Naive B cell (primary cell): Measurements from ENCODE around the gene METTL1. TPM values are rescaled to one million over a fixed set of nuclear protein-coding genes. Genes with fewer than 3 reads are reported as not detected.

Experiments
- ATAC-seq, 2 donors: fragments of 150-1000 bp; cut with Tn5 transposase; 2 replicates each; pipeline ENCODE4 v1.10.0; 2021; ENCODE audit warnings: low read depth in 2 of 2, mild to moderate bottlenecking in 2 of 2, moderate library complexity in 2 of 2
- DNase-seq: peaks from one replicate; pipeline ENCODE4 v3.0.0; 2022
- H3K27ac Mint-ChIP-seq, 6 donors: one replicate each; pipeline ENCODE4 v1.8.0; 2020 to 2022; ENCODE audit warnings: mild to moderate bottlenecking in 6 of 6, mixed read lengths in 6 of 6, moderate library complexity in 5 of 6, inconsistent platforms in 2 of 6
- H3K27me3 Mint-ChIP-seq, 3 donors: one replicate each; pipeline ENCODE4 v1.8.0; 2021 to 2022; ENCODE audit warnings: mixed read lengths in 3 of 3, mild to moderate bottlenecking in 1 of 3
- H3K36me3 Mint-ChIP-seq, 2 donors: one replicate each; pipeline ENCODE4 v1.8.0; 2020 to 2022; ENCODE audit warnings: mixed read lengths in 2 of 2, inconsistent platforms in 1 of 2, mild to moderate bottlenecking in 1 of 2
- H3K4me1 Mint-ChIP-seq, 3 donors: one replicate each; pipeline ENCODE4 v1.8.0; 2020 to 2022; ENCODE audit warnings: mixed read lengths in 3 of 3, inconsistent platforms in 1 of 3, mild to moderate bottlenecking in 1 of 3, moderate library complexity in 1 of 3
- H3K4me3 Mint-ChIP-seq, 8 donors: one replicate each; pipeline ENCODE4 v1.8.0; 2020 to 2022; ENCODE audit warnings: mild to moderate bottlenecking in 8 of 8, mixed read lengths in 8 of 8, moderate library complexity in 8 of 8, inconsistent platforms in 2 of 8
- H3K9me3 Mint-ChIP-seq, 7 donors: one replicate each; pipeline ENCODE4 v1.8.0; 2020 to 2022; ENCODE audit warnings: mixed read lengths in 7 of 7, mild to moderate bottlenecking in 5 of 7, inconsistent platforms in 2 of 7, moderate library complexity in 1 of 7
- polyA plus RNA-seq, 6 donors: library from polyadenylated mRNA; unstranded; fragments of 300-500 nt; fragmentation: Illumina TruSeq; gene quantifications; one replicate each; pipeline ENCODE4 v1.2.3, GENCODE V29; 2021; ENCODE audit warnings: low read depth in 6 of 6

The METTL1 gene
- polyA plus RNA-seq, 6 donors from 2014 or later: 6.9 to 13.2 (median 11.4) TPM

- no peak overlapping the region for H3K27ac Mint-ChIP-seq
- no peaks in the 10 kb centered on the region for H3K4me1 Mint-ChIP-seq
- no peak overlapping the region for H3K4me3 Mint-ChIP-seq
- H3K27me3 Mint-ChIP-seq: no peaks in the 10 kb centered on the region
- H3K36me3 Mint-ChIP-seq: no peaks in the 10 kb centered on the region
- DNase-seq (no peak), ATAC-seq (no peak)
- no peaks in the 10 kb centered on the region for H3K9me3 Mint-ChIP-seq
Measured at GRCh38 chr12:57810450-57810849, 38.5 kb upstream of the METTL1 start.

DNA sequence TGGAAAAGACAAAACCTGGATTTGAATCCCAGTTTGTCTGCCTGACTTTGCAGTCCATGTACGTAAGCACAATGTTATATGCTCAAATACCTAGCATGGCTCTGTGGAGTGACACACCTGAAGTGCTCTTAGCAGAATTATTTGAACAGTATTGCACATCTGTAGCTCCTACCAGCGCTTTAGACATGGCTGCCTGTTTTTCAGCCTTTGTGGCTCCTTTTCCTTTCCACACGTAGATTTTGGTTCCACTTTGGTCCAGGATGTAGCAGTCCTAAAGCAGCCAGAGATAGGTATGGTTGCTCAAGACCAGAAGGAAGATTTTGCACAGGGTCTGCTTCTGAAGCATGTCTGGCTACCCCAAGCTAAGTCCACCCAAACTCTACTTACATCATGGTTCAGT is 37.5 kb upstream of the METTL1 start:
- ATAC-seq: no peak
- no peaks in the 10 kb centered on the region for H3K9me3 Mint-ChIP-seq

DNA sequence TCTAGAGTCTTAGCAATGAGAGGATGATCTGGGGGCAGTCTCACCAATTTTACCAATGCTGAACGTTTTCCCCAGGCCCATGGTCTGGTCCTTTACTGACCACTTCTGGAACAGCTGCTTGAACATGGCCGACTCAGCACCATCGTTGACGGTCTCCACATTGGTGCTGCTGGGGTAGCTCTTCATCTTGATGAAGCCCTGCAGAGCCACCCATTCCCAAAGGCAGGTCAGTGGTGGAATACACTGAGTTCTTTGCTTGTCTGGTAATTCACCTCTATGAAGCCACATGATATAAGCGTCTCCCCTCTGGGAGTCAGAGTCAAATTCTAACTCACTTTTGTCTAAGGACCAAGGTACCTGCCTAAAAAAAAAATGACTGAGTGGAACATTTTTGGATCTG is 36.4 kb upstream of the METTL1 start:
- no peak overlapping the region for H3K27ac Mint-ChIP-seq
- no peak overlapping the region for H3K4me3 Mint-ChIP-seq
- H3K27me3 Mint-ChIP-seq: no peaks in the 10 kb centered on the region
- no peaks in the 10 kb centered on the region for H3K4me1 Mint-ChIP-seq
- DNase-seq (no peak), ATAC-seq (no peak)
- H3K9me3 Mint-ChIP-seq: no peaks in the 10 kb centered on the region
- no peaks in the 10 kb centered on the region for H3K36me3 Mint-ChIP-seq

More for the DNA sequence above, 37.5 kb upstream of the METTL1 start:
- H3K36me3 Mint-ChIP-seq: no peaks in the 10 kb centered on the region
- H3K27ac Mint-ChIP-seq: no peak overlapping the region
- no peaks in the 10 kb centered on the region for H3K4me1 Mint-ChIP-seq
- no peak for DNase-seq
- H3K4me3 Mint-ChIP-seq: no peak overlapping the region
- no peaks in the 10 kb centered on the region for H3K27me3 Mint-ChIP-seq

DNA sequence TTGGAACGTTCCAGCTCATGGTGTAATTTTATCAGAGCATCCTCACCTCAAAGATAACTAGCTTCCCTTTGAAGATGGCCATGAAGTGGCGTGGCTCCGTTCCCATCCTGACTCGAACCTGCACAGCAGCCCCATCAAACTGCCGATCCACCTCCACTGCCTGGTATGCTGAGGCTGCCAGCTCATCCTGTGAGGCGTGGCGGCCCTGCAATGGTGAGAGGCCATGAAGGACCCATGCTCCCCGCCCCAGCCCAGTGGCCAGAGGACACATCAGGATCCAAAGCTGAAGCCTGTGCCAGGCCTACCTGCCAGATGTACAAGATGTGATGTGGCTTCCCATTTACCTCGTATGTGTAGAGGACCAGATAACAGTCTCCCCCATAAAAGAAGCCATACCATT is 35.4 kb upstream of the METTL1 start:
- H3K36me3 Mint-ChIP-seq: peaks cover 0 to 4% of the 10 kb centered on the region in 2 donors
- H3K27me3 Mint-ChIP-seq: no peaks in the 10 kb centered on the region
- H3K4me3 Mint-ChIP-seq: no peak overlapping the region
- ATAC-seq (no peak), DNase-seq (no peak)
- H3K4me1 Mint-ChIP-seq: no peaks in the 10 kb centered on the region
- H3K9me3 Mint-ChIP-seq: no peaks in the 10 kb centered on the region
- no peak overlapping the region for H3K27ac Mint-ChIP-seq

DNA sequence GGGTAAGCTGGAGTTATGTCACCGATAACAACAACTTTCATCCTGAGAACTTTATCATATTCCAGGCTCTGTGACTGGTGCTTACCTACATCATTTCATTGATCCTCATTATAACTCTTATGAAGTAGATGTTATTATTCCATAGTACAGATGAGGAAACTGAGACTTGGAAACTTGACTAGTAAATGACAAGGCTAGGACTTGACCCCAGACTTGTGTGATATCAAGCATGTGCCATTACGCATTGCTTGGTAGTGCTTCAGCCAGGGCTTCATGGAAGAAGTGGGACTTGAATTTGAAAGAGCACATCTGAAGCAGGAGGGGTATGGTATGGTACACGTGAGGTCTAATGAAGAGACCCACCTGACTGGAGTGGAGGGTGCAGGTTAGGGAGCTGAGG is 34.8 kb upstream of the METTL1 start:
- Mint-ChIP-seq H3K36me3 (peaks cover 0 to 5% of the 10 kb centered on the region in 2 donors), H3K4me3 (no peak overlapping the region), H3K27me3 (no peaks in the 10 kb centered on the region), H3K27ac (peak overlapping the region in 1 of 6 donors; percentile 5), H3K4me1 (no peaks in the 10 kb centered on the region), H3K9me3 (no peaks in the 10 kb centered on the region)
- DNase-seq (no peak), ATAC-seq (no peak)

GRCh38 chr12:57803319-57803893 is 31.5 kb upstream of the METTL1 start:
- ATAC-seq (peak in 1 of 2 donors; percentile 28), DNase-seq (peak; percentile 14)
- no peak overlapping the region for H3K4me3 Mint-ChIP-seq
- no peaks in the 10 kb centered on the region for H3K4me1 Mint-ChIP-seq
- no peaks in the 10 kb centered on the region for H3K27me3 Mint-ChIP-seq
- peak overlapping the region in 1 of 6 donors; percentile 21 for H3K27ac Mint-ChIP-seq
- H3K9me3 Mint-ChIP-seq: no peaks in the 10 kb centered on the region
- H3K36me3 Mint-ChIP-seq: peaks cover 5% of the 10 kb centered on the region in 2 donors

DNA sequence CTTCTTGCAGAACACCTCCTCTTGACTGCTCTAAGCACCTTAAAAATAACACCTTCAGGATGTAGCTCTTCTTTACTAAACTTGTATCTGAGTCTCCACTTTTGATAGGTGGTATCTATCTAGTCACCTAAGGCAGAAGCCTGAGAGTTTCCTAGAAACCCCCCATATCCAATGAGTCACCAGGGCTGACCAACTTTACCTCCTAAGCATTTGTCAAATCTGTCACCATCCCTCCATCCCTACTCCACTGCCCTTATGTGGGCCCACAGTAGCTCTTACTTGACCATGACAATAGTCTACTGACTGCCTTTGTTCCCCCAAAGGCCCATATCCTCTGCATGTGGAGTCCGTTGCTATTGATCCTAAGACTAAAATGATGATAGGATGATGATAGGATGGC is 30.7 kb upstream of the METTL1 start:
- ATAC-seq (no peak), DNase-seq (no peak)
- H3K36me3 Mint-ChIP-seq: peaks cover 5% of the 10 kb centered on the region in 2 donors
- H3K4me3 Mint-ChIP-seq: no peak overlapping the region
- peak overlapping the region in 4 of 6 donors; percentile 11 to 67 (median 52) for H3K27ac Mint-ChIP-seq
- no peaks in the 10 kb centered on the region for H3K9me3 Mint-ChIP-seq
- no peaks in the 10 kb centered on the region for H3K27me3 Mint-ChIP-seq
- no peaks in the 10 kb centered on the region for H3K4me1 Mint-ChIP-seq

DNA sequence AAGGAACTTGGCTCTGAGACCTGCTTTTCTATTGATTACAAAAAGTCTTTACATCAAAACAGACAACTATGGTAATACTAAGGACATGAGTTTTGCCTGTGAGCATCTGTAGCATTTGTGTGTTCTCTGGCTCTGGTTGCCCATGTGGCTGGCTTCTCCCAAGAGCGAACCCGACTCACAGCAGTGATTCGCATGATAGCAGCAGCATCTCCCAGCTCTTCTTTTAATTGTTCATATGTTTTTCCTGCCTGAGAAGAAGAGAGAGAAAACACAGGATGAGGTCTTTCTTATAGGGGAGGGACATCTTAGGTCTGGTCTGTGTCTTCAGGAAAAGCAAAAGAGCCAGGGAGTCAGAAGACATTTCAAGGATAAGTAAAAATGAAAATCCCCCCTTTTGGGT is 29.1 kb upstream of the METTL1 start:
- DNase-seq (no peak), ATAC-seq (no peak)
- H3K27me3 Mint-ChIP-seq: no peaks in the 10 kb centered on the region
- peaks cover 0 to 1% (median 0%) of the 10 kb centered on the region in 3 donors for H3K4me1 Mint-ChIP-seq
- H3K27ac Mint-ChIP-seq: peak overlapping the region in 1 of 6 donors; percentile 52
- H3K36me3 Mint-ChIP-seq: peaks cover 10% of the 10 kb centered on the region in 2 donors
- H3K4me3 Mint-ChIP-seq: no peak overlapping the region
- H3K9me3 Mint-ChIP-seq: no peaks in the 10 kb centered on the region

DNA sequence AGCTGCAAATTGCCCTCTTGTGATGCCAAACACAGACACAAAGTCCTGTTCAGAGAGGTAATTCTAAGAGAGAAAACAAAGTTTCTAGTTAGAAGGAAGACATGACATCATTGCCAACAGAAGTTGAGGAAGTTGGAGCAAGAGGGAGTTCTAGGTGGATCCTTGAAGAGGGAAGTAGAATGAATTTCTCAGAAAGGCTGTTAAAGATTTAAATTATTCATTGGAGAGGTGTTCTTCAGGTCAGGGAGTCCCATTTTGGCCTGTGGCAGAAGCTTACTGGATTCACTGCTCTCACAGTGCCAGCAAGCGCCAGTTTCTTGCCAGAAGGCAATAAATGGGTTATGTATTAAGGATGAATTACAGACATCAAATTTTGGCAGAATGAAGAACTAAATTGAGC is 26.0 kb upstream of the METTL1 start:
- no peak overlapping the region for H3K4me3 Mint-ChIP-seq
- no peaks in the 10 kb centered on the region for H3K9me3 Mint-ChIP-seq
- H3K36me3 Mint-ChIP-seq: peaks cover 13 to 19% of the 10 kb centered on the region in 2 donors
- H3K27ac Mint-ChIP-seq: peak overlapping the region in 3 of 6 donors; percentile 12 to 70 (median 13)
- H3K4me1 Mint-ChIP-seq: peaks cover 0 to 3% (median 0%) of the 10 kb centered on the region in 3 donors
- DNase-seq: no peak
- no peaks in the 10 kb centered on the region for H3K27me3 Mint-ChIP-seq
- no peak for ATAC-seq

GRCh38 chr12:57796996-57797395 is 25.1 kb upstream of the METTL1 start:
- peaks cover 11 to 23% of the 10 kb centered on the region in 2 donors for H3K36me3 Mint-ChIP-seq

DNA sequence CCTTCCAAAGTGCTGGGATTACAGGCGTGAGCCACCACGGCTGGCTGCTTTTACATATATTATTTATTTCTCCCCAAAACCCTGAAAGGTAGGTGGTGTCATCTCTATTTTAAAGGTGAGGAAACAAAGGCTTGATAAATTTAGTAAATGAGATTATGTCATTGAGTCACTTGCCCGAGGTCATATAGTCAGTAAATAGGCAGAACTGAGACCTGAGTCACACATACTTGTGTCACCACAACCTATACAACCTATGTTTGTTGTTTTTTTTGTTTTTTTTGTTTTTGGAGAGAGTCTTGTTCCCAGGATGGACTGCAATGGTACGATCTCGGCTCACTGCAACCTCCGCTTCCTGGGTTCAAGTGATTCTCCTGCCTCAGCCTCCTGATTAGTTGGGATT is 23.4 kb upstream of the METTL1 start:
- no peak for DNase-seq
- H3K4me3 Mint-ChIP-seq: no peak overlapping the region
- H3K27me3 Mint-ChIP-seq: no peaks in the 10 kb centered on the region
- no peak for ATAC-seq
- H3K36me3 Mint-ChIP-seq: peaks cover 15 to 23% of the 10 kb centered on the region in 2 donors
- H3K9me3 Mint-ChIP-seq: no peaks in the 10 kb centered on the region
- H3K4me1 Mint-ChIP-seq: peaks cover 0 to 3% (median 0%) of the 10 kb centered on the region in 3 donors
- H3K27ac Mint-ChIP-seq: no peak overlapping the region

More at GRCh38 chr12:57796996-57797395, 25.1 kb upstream of the METTL1 start:
- no peaks in the 10 kb centered on the region for H3K27me3 Mint-ChIP-seq
- no peak overlapping the region for H3K4me3 Mint-ChIP-seq
- peaks cover 0 to 3% (median 0%) of the 10 kb centered on the region in 3 donors for H3K4me1 Mint-ChIP-seq
- no peak for ATAC-seq
- DNase-seq: no peak
- H3K9me3 Mint-ChIP-seq: no peaks in the 10 kb centered on the region
- H3K27ac Mint-ChIP-seq: no peak overlapping the region

DNA sequence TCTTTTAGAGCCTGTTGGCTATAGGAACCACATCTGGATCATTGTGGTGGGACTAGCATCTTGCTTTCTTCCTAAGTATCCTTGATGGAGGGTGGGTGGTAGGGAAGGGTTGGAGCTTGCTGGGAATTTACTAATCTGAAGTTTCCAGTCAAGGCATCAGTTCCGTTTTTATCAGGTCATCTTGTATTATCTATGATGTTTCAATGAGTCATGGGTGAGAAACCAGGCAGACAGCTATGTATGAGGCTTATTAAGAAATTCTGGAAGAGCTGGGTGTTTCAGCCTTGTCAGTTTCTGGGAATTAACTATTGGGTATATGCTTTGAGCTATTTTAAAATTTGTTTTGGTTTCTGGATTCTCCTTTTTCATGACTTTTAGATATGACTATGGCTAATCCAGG is 22.0 kb upstream of the METTL1 start:
- Mint-ChIP-seq H3K4me3 (no peak overlapping the region), H3K4me1 (peaks cover 0 to 3% (median 0%) of the 10 kb centered on the region in 3 donors), H3K9me3 (no peaks in the 10 kb centered on the region), H3K27me3 (no peaks in the 10 kb centered on the region), H3K36me3 (peaks cover 15 to 18% of the 10 kb centered on the region in 2 donors), H3K27ac (peak overlapping the region in 1 of 6 donors; percentile 28)
- DNase-seq (no peak), ATAC-seq (no peak)

DNA sequence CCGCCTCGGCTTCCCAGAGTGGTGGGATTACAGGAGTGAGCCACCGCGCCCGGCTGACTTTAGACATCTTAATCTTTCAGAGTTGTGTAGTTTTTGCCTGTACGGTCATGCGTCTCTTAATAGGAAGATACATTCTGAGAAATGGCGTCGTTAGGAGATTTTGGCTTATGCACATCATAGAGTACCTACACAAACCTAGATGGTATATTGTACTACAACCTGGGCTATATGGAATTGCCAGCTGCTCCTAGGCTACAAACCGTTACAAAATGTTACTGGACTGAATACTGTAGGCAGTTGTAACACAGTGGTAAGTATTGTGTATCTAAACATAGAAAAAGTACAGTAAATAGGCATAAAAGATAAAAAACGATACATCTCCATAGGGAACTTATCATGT is 12.0 kb upstream of the METTL1 start:
- peaks cover 16 to 32% (median 21%) of the 10 kb centered on the region in 3 donors for H3K4me1 Mint-ChIP-seq
- no peaks in the 10 kb centered on the region for H3K27me3 Mint-ChIP-seq
- H3K9me3 Mint-ChIP-seq: no peaks in the 10 kb centered on the region
- no peaks in the 10 kb centered on the region for H3K36me3 Mint-ChIP-seq
- peak overlapping the region; percentile 64 to 100 (median 87) for H3K4me3 Mint-ChIP-seq
- ATAC-seq (no peak), DNase-seq (no peak)
- peak overlapping the region in 3 of 6 donors; percentile 15 to 66 (median 52) for H3K27ac Mint-ChIP-seq

GRCh38 chr12:57783466-57783801 is 11.5 kb upstream of the METTL1 start:
- no peak for ATAC-seq
- H3K36me3 Mint-ChIP-seq: no peaks in the 10 kb centered on the region
- DNase-seq: no peak
- H3K9me3 Mint-ChIP-seq: no peaks in the 10 kb centered on the region
- no peaks in the 10 kb centered on the region for H3K27me3 Mint-ChIP-seq
- H3K4me1 Mint-ChIP-seq: peaks cover 16 to 32% (median 21%) of the 10 kb centered on the region in 3 donors
- peak overlapping the region in 2 of 6 donors; percentile 96 to 97 for H3K27ac Mint-ChIP-seq
- H3K4me3 Mint-ChIP-seq: peak overlapping the region; percentile 92 to 100 (median 100)
